Measurements from ENCODE around the gene ACADS.
"Not testable (repeated sequence)": the region's sequence is repeated elsewhere in the genome, so short reads cannot be mapped to it uniquely, and the experiment has no call there.

Gene ACADS

DNA sequence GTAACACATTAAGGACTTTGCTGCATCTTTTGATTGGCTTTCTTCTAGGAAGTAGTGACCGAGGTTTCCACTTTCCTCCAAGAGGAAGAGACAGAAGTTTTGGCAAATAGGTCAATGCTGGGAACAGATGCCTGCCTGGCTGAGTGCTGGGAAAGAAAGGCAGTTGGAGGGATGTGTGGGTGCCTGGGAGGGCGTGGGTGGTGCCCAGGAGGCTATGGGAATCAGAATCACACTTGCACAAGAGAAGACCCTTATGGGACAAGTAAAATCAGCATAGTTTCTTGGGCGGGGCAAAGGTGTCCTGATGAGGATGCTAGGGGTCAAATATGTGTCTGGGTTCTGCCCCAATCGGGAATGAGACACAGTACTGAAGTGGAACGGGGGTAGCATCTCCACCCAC lies 906 bp upstream of the ACADS start:
- H3K27ac ChIP-seq: no peak overlapping the region
- TF ChIP-seq, protein P1, sequence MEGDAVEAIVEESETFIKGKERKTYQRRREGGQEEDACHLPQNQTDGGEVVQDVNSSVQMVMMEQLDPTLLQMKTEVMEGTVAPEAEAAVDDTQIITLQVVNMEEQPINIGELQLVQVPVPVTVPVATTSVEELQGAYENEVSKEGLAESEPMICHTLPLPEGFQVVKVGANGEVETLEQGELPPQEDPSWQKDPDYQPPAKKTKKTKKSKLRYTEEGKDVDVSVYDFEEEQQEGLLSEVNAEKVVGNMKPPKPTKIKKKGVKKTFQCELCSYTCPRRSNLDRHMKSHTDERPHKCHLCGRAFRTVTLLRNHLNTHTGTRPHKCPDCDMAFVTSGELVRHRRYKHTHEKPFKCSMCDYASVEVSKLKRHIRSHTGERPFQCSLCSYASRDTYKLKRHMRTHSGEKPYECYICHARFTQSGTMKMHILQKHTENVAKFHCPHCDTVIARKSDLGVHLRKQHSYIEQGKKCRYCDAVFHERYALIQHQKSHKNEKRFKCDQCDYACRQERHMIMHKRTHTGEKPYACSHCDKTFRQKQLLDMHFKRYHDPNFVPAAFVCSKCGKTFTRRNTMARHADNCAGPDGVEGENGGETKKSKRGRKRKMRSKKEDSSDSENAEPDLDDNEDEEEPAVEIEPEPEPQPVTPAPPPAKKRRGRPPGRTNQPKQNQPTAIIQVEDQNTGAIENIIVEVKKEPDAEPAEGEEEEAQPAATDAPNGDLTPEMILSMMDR (IDR thresholded peaks at IDR 0.05; ENCODE audit: low read depth, low read length, missing control alignments): no peak
- in situ Hi-C loops (cut with HindIII; ENCODE audit: low pct_ligation_motif_present, low sequenced_read_pairs): no loop called here
- DNase-seq: no peak
- H3K36me3 ChIP-seq (replicated peaks): peaks cover 22% of the 10 kb centered on the region
- H3K27me3 ChIP-seq (replicated peaks): no peaks in the 10 kb centered on the region
- H3K4me3 ChIP-seq (ENCODE audit: low read depth, low read length): no peak overlapping the region

DNA sequence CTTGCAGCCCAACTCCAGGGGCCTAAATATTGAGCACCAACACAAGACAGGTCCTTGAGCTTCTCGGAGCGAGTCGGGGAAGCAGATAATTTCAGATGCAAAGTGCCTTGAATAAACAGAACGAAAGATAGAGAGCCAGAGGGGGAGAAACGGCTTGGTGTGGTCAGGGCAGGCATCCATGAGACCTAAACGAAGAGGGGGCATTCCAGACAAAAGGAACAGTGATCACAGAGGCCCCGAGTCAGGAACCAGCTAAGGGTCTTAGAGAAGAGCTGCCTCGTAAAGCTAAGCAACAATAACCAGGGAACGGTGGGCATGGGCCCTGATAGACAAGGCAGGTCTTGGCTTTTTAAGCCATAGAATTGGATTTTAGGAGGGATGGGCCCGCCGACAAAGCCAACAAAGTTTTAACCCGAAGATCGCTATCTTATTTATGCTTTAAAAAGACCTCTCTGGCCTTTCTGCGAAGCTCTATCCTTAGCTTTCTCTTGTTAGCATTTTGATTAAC lies 421 bp upstream of the ACADS start:
- no peaks in the 10 kb centered on the region for H3K27me3 ChIP-seq (replicated peaks)
- DNase-seq: no peak
- no peak overlapping the region for H3K27ac ChIP-seq
- in situ Hi-C loops (cut with HindIII; ENCODE audit: low pct_ligation_motif_present, low sequenced_read_pairs): no loop called here
- H3K4me3 ChIP-seq (ENCODE audit: low read depth, low read length): peak overlapping the region; percentile 59
- TF ChIP-seq, protein P1 (IDR thresholded peaks at IDR 0.05; ENCODE audit: low read depth, low read length, missing control alignments): no peak
- peaks cover 17% of the 10 kb centered on the region for H3K36me3 ChIP-seq (replicated peaks)

DNA sequence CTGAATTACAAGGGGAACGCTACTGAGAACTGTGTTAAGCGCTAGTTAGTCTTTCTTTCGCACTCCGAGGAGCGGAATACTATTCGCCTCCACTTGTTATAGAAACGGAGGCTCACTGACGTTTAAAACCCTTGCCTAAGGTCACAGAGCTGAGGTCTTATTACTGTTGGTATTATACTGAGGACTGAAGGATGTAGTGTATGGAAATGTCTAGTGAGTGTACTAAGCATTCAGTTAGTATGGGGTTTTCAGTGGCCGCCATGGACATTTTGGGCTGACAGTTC lies 826 bp downstream of the ACADS start:
- H3K4me3 ChIP-seq (ENCODE audit: low read depth, low read length): no peak overlapping the region
- H3K27ac ChIP-seq: no peak overlapping the region
- no peaks in the 10 kb centered on the region for H3K27me3 ChIP-seq (replicated peaks)
- peaks cover 13% of the 10 kb centered on the region for H3K36me3 ChIP-seq (replicated peaks)
- in situ Hi-C loops (cut with HindIII; ENCODE audit: low pct_ligation_motif_present, low sequenced_read_pairs): no loop called here
- TF ChIP-seq, protein P1 (IDR thresholded peaks at IDR 0.05; ENCODE audit: low read depth, low read length, missing control alignments): no peak
- no peak for DNase-seq

DNA sequence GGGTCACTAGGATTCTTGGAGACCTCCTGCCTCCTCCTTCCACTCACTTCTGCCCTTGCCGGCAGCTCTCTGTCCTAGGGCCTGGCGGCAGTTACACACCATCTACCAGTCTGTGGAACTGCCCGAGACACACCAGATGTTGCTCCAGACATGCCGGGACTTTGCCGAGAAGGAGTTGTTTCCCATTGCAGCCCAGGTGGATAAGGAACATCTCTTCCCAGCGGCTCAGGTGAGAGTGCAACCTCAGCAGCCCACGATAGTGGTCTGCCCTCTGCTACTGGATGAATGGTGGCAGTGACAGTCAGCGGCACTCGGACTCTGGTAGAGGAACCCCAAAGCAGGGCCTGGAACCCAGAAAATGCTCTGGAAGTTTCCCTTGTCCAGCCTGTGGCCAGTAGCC lies 1.3 kb downstream of the ACADS start:
- DNase-seq: no peak
- TF ChIP-seq, protein P1 (IDR thresholded peaks at IDR 0.05; ENCODE audit: low read depth, low read length, missing control alignments): no peak
- Histone ChIP-seq H3K36me3 (replicated peaks) (peaks cover 9% of the 10 kb centered on the region), H3K4me3 (ENCODE audit: low read depth, low read length) (no peak overlapping the region), H3K27ac (no peak overlapping the region), H3K27me3 (replicated peaks) (no peaks in the 10 kb centered on the region)
- in situ Hi-C loops (cut with HindIII; ENCODE audit: low pct_ligation_motif_present, low sequenced_read_pairs): no loop called here

DNA sequence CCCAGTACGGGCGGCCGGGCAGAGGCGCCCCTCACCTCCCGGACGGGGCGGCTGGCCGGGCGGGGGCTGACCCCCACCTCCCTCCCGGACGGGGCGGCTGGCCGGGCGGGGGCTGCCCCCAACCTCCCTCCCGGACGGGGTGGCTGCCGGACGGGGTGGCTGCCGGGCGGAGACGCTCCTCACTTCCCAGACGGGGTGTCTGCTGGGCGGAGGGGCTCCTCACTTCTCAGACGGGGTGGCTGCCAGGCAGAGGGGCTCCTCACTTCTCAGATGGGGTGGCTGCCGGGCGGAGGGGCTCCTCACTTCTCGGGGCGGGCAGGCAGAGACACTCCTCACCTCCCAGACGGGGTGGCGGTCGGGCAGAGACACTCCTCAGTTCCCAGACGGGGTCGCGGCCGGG lies 6.6 kb downstream of the ACADS start:
- in situ Hi-C loops (cut with HindIII; ENCODE audit: low pct_ligation_motif_present, low sequenced_read_pairs); DNase-seq; H3K4me3 ChIP-seq (ENCODE audit: low read depth, low read length); H3K27me3 ChIP-seq (replicated peaks); H3K36me3 ChIP-seq (replicated peaks); H3K27ac ChIP-seq: not testable (repeated sequence)

DNA sequence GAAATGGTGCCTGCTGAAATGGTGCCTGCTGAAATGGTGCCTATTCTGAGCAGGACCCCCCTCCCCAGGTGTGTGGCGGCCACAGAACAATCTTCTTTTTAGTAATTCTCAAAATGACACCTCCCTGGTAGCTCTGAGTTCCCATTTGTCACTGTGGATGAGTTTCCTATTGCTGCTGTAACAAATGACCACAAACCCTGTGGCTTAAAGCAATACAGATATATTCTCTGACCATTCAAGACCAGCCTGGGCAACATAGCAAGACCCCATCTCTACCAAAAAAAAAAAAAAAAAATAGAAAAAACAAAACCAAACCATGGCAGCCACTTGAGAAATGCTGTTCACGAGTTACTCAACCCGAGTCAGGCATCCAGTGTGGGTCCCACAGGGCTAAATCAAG lies 7.9 kb downstream of the ACADS start:
- Histone ChIP-seq H3K4me3 (ENCODE audit: low read depth, low read length) (no peak overlapping the region), H3K27me3 (replicated peaks) (no peaks in the 10 kb centered on the region), H3K36me3 (replicated peaks) (no peaks in the 10 kb centered on the region), H3K27ac (no peak overlapping the region)
- DNase-seq: no peak
- in situ Hi-C loops (cut with HindIII; ENCODE audit: low pct_ligation_motif_present, low sequenced_read_pairs): no loop called here
- TF ChIP-seq, protein P1 (IDR thresholded peaks at IDR 0.05; ENCODE audit: low read depth, low read length, missing control alignments): no peak

Data from brain microvascular endothelial cell (primary cell).